NCI-H345 treated with DMSO at 0.1 percent for 48 hours (cell line): ENCODE data around the gene LILRA6.

Experiments
- DNase-seq: peaks from one replicate; lab custom pipeline; 2025; ENCODE audit not compliant: unreplicated experiment; lab: John Stamatoyannopoulos, UW

Gene LILRA6

DNA sequence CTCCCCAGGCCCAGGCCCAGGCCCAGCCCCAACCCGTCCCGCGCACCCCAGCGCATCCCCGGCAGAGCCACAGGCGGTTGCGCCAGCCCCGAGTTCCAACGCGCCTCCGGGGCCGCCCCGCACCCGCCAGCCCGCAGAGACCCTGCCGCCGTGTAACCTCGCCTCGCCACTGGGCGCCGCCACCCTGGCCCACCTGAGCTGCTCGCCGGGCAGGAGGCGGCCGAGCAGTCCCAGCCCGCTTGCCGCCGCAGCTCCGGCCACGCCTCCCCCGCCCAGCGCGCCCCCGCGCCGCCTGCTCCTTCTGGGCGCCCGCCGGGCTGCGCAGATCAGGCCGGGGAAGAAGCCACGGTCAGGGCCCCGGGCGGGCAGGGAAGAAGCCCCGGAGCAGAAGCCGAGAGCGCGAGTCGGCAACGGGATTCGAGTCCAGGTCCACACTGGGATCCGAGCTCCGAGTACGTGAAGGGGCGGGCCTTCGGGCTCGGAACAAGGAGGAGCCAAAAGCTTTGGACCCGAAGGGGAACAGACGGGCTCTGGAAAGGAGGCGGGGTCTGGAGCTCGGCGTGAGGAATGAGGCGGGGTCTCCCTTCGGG lies 53.4 kb downstream of the LILRA6 start, which contains the start of gene MBOAT7:
Gene MBOAT7 (minus strand): TSS at position 436 of the 590 bp plus-strand sequence. CDS start 1,072 bp downstream, outside the sequence.
- DNase-seq: peak; percentile 39

DNA sequence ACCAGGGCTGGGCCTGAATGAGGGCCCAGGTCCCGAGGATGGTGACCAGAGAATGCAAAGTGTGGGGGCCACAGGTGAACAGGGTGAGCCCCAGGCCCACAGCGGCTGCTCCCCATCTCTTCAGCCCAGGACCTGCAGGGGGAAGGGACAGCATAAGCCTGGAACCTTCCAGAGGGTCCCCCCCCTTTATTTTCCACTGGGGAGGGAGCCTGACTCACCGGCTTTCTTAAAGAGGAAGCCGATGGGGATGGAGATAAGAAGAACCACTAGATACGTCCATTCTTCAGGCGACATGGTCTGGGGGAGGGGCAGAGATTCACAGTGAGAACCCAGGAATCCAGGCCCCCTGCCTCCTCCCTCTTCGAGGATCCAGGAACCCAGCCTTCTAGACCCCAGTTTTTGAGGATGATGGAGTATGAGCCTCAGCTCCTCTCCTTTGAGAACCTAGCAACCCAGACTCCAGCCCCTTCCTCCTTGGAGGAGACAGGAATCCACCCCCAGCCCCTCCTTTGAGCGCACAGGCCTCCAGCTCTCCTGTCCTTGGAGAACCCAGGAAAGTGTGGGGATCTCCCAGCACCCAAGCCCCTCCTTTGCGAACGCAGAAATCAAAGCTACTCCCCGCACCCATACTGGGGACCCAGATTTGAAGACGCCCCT lies 54.2 kb downstream of the LILRA6 start:
- no peak for DNase-seq

DNA sequence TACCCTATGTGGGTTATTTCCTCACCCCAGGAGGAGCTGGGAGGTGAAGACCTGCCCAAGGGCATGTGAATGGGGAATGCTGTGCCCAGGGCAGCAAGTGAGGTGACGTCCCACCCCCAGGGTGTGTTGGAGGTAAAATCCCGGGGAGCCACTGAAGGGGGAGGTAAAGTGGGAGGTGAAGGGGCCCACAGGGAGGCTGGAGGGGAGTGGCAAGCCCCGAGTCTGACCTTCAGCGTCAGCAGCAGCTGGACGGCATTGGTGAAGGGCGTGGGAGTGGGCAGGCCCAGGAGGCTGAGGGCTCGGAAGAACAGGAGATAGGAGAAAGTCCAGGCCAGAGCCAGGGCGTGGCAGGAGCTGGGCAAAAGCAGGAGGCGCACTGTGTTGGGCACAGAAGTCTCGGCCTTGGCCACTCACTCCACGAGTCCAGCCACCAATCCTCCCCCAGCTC lies 55.6 kb downstream of the LILRA6 start:
- no peak for DNase-seq
